GM18508 (cell line): Measurements from ENCODE around the gene GLRA3.
"Not testable (repeated sequence)": the region's sequence is repeated elsewhere in the genome, so short reads cannot be mapped to it uniquely, and the experiment has no call there.

ENCODE experiments used
- ATAC-seq: cut with Tn5 transposase; IDR thresholded peaks from one replicate; pipeline ENCODE4 v1.9.1; 2021; ENCODE audit warnings: moderate number of reproducible peaks; ENCODE audit not compliant: insufficient read depth, unreplicated experiment

GLRA3 gene

DNA sequence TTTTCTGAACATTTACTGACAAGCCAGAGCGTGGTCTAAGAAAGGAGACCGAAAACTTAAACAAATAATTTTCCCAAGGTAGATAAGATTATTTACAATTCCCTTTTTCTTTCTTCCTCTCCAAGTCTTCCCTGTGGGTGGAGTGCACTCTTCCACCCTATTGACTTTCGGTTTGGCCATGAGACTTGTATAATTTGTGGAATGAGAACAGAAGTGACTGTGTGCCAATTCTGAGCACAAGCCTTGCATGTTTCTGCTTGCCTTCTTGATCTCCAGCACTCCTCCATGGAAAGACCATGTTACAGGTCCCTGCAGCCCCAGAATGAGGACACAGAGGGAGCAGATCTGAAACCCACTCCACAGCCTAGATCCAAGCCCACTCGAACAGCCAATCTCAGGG is 156.8 kb downstream of the GLRA3 start:
- no peak for ATAC-seq

DNA sequence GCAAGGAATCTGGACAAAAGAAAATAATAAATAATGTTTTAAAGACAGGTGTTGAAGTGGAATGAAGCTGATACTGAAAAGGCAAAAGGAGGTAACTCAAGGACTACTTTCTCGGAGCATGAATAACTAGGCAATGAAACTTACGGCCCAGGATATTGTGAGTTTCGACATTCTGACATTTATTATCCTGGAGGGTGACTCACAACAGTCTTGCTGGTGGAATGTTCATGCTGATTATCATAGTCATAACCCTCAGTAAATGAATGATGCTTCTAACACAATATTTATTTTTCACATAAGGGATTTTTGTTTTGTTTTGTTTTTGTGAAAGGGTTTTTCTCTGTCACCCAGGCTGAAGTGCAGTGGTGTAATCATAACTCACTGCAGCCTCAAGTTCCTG is 159.8 kb downstream of the GLRA3 start:
- no peak for ATAC-seq

DNA sequence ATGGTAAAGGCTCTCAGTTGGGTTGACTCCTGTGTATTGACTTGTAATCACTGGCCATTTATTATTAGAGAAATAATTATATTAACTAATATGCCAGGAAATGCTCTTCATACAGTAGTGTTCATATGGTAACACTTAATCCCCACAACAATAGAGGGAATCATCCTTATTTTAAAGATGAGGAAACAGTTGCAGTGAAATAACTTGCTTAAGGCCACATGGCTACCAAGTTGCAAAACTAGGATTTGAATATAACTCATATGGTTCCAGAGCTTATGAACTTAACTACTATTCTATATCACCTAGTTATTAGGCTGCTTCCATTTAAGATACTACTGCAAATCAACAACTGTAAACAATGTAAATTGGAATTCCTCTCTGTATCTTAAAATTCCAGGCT is 163.2 kb downstream of the GLRA3 start:
- no peak for ATAC-seq

DNA sequence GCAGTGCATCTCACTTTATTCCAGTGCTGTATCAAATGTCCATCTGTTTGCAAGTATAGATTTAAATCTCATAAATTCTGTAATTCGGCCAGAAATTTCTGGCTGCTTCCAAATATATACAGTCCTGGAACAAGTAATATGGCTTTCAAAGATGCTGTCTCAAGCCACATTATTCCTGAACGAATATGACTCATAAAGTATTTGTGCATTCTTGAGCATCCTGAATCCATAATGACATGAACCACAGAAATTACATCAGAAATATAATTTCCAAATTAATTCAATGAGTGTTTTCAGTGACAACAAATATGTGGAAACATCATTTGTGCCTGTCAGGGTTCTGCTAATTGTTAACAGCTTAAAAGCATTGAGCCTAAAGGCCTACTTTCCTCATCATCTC is 165.8 kb downstream of the GLRA3 start:
- ATAC-seq, result no peak

DNA sequence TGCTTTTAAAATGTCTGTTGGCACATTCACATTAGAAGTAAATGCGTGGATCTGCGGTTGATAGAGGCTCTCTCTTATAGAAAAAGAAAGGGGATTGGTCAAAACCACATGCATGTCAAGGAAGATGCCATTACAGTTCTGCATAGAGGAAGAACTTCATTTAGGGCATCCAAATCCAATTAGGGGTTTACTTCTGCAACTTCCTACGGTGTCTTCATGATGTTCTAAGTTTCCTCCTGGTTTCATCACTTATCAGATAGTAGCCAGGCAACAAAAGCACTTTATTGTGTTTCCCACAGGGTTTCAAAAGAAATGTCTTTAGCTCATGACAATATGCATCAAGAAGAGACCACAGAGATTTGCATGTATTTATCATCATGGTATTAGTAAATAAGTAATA is 170.8 kb downstream of the GLRA3 start:
- ATAC-seq, result no peak

DNA sequence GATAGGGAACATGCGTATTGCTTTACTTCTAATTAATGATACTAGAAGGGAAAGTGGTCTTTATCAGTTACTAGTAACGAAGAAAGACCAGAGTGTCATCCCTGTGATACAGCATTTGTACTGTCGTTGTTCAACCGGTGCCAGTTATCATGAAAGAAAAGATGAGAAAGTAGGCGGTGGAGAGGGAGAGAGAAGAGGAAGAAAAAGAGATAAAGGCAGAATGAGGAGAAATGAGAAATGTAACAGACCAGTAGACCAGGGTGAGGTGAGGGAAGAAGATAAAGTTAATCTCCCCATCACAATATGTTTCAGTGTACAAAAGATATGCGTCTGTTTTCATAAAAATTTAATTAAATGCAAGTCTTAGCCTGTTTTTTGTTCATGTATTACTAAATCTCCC is 171.6 kb downstream of the GLRA3 start:
- ATAC-seq, result no peak

DNA sequence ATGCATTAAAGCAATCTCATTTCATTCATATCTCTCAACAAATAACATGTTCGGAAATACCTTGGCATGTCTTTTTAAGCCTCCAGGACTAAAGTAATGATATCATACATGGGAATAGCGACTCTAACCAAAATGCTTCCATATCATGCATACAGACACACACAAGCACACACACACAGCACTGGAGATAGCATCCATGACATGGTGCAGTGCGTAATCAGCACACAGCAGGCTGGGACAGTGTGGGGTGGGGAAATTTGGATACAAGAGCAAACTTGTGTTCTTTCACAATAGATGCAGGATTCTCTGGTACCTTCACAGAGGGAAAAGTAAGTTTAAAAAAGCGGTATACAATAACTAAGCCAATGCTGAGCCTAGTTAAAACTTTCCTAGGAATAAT is 174.4 kb downstream of the GLRA3 start:
- no peak for ATAC-seq

DNA sequence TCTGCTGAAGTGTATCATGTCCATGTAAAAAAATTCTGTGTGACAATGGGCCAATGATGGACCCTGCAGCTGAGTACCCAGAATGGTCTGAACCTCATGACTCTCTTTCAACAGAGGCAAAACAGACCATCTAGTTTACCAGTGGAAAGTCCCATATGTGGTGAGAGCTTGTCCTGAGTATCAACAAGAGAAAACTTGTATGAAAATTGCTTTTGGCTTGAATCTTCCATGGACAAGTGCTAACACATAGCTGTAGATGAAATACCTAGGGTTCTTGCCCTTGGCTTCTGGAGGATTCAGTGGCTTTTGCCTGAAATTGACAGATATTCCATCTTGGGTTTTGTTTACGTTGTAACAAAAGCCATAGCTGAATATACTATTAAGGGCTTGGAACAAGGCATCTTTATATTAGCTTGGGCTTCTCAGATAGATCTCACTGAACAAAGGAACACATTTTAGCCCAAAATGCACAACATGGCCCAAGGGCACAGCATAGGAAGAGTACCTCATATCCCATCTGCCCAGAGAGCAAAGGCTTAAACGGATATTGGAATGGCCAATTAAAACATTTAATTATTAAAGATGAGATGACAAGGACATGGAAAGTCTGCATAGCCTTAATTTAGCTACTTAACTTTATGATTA is 178.2 kb downstream of the GLRA3 start:
- ATAC-seq, result no peak

DNA sequence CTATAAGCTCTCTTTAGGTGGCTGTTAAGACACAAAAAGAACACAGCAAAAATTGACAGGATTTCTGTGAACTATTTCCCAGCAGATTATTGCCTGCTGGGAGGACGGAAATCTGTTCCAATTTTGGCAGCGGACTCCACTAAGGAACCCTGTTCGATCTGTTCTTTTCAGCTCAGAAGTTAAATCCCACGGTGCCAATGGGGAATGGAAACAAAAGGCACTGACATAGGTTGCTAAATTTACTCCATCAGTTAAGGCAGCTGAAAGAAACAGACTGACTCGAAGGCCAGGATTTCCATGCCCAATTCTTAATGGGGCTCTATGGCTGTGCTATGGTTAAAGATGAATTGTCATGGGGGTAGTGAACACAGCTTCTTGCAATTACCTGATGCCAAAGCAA is 180.2 kb downstream of the GLRA3 start:
- ATAC-seq, result no peak

DNA sequence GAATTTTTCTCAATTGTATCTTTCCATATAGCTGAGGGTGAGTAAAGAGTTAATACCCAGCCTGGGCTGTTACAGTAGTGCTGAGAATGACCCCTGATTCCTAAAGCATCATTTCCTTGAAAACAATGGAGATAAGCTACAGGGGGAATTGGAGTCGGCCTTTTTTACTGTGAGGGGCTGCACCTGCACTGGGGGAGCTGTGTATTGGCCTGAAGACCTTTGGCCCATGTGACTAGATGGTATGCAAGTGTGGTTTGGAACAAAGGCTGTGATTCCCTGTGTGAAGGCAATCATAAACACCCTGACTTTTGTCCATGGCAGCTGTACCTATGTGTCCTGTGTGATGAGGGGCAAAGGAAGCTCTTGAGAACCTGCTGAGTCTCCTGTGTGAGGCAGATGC is 182.7 kb downstream of the GLRA3 start:
- ATAC-seq, result no peak

DNA sequence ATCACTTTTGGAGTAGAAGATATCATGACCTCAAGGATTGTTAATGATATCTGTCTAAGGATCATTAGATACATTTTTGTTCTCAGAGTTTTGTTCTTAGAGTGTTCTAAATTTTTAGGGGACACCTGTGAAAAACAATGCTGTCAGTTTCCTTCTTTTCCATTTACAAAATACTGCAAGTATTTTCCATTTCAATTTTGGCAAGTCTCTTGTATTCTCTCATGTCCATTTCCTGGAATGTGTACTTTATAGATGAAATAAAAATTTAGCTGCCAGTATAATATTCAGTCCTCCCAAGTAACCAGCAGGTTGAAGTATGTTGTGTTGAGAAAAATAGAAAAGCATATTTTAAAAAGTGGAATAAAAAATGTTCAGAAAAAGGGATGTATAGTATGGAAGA is 188.9 kb downstream of the GLRA3 start:
- ATAC-seq, result no peak

DNA sequence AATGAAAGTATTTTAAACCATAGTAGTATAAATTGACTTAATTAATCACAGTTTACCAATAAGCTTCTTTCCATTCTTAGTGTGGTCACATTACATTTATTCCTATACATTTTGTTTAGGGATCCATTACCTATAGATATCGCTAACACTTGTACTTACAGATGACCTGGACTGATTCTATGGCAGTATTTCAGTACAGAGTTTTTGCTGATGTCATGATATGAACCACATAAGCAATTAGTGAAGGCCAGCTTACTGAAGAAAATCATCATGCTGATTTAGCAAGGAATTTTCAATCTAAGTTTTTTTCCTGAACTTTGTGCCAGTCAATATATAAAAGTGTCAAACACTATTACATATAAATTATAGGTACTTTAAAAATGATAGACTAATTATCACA is 193.3 kb downstream of the GLRA3 start:
- no peak for ATAC-seq

DNA sequence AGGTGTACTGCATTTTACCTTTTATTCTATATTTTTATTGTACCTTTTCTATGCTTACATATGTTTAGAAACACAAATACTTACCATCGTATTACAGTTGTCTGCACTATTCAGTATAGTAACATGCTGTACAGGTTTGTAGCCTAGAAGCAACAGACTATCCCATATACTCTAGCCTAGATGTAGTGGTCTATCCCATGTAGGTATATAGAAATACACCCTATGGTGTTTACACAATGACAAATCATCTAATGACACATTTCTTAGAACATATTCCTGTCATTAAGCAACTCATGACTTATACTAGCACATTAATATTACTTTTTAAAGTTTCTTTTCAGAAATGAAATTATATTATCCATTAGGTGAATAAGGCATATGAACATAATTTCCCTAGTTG is 195.6 kb downstream of the GLRA3 start:
- ATAC-seq, result no peak

DNA sequence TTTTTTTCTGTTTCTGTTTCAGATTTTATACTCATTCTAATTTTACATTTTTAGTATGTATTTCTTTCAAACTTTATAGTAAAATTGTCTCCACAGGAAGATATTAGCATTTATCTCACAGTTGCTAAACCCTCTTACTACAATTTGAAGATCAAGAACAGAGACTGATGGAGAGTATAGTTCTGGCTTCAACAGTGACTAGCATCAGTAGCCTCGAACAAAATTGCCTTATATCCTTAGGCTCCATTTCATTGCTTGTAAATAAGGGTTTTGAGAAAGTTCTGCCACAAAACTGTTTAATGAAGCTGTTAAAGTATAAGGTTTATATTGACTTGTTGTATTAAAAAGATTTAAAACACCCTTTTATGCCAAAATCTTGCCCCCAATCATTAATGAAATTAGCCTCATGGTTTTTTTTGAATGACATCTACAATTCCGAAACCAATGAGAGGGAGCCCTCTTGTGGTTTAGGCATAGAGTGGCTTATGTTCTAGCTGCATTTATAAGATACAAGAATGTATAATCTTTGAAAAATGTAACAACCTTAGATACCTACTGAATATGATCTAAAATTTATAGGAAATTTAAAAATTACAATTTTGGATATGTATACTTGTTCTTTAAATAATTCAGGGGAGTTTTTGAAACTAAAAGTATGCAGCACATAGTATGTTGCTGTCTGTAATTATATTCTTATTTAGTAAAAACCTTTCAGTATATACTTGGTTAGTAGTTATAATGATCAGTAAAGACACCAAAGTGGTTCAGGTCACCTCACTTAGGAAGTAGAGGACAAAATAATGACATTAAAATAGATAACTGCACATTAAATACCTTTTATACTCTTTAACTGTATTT is 196.9 kb downstream of the GLRA3 start:
- ATAC-seq, result no peak

DNA sequence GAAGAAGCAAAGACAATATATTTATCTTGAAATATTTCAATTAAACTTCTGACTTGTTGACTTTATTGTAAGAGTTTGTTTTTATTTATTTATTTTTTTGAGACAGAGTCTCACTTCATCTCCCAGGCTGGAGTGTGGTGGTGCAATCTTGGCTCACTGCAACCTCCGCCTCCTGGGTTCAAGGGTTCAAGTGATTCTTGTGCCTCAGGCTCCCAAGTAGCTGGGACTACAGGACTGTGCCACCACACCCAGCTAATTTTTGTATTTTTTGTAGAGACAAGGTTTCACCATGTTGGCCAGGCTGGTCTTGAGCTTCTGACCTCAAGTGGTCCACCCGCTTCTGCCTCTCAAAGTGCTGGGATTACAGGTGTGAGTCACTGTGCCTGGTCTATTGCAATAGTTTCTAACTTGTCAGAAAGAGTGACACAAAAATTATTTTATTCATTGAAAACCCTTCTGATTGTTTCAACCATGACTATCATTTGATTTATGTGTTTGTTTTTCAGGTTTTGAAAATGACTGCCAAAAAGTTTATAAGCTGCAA is 199.1 kb downstream of the GLRA3 start:
- not testable (repeated sequence) for ATAC-seq

DNA sequence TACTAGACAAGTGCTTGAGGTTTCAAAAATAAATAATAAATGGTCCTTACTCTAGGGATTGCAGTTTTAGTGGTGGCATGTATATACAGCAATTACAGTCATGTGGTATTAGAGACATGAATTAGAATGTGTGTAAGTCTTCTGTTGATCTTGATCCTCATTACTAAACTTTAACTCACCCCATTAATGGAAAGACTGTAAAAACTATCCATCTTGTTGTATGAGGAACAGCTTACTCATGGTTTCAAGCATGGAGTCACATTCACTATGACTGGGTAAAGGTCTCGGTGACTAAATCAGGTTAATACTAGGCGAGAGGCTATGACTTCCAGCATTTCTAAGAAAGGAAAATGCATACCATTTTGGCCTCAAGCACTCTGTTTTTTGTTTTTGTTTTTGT is 199.8 kb downstream of the GLRA3 start:
- no peak for ATAC-seq

DNA sequence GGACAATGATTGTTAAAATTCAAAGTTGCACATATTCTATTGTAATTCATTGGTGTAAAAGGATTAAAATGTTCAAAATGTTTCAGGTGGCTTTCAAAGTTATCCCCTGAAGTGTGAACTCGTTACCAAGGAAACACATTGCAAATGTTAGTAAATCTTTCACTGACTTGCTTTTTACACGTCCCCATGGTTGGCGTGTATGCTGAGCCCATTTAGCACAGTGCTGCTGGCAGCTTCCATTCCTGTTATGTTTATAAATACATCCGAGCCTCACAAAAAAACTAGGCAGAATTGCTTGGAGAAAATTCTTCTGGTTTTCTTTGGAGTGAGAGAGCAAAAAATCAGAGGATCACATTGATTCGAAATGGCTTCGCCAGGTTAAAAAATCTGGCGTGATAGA is 200.9 kb downstream of the GLRA3 start:
- ATAC-seq, result no peak

DNA sequence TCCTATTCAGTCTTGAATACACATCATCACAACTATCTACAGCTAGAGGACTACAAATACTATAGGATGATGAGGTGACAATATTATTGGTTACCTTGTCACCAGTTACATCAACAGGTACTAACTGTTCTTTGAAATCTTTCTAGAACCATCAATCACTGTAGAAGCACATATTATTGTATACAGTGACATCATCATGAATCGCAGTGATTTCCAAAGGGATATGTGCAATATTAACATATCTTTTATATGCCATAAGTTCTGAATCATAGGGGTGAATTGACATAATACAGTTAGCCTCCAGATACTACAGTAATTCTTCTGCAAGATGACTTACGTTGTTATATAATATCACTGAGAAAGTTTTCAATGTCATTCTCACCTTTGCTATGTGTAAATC is 201.6 kb downstream of the GLRA3 start:
- no peak for ATAC-seq

DNA sequence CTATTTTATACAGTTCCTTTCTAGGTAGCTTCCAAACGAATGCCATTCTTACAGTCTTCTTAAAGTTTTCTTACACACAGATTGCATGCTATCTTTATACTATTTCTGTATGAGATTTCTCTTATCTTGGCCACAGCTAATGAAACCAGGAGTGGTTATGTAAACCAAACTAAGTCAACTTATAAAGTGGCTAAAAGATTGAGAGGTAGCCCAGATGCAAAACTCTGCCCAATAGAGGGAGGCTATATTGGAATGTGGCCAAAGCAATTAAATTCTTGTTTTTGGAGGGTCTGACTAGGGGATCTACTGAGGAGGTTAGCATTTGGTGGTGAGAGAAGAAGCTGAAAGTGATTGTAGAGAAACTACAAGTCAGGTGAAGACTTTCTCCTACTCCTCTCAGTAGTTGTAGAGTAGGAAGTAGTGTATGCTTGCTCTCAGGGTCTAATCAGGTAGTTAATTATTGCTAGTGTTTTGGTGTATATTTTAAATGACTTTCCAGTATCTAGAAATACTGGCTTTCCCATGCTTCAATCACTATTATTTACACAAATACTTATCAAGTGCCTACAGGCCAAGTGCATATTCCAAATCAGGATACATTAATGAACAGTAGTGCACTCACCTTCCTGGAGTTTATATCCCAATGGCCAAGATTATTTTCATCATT is 202.6 kb downstream of the GLRA3 start:
- no peak for ATAC-seq

DNA sequence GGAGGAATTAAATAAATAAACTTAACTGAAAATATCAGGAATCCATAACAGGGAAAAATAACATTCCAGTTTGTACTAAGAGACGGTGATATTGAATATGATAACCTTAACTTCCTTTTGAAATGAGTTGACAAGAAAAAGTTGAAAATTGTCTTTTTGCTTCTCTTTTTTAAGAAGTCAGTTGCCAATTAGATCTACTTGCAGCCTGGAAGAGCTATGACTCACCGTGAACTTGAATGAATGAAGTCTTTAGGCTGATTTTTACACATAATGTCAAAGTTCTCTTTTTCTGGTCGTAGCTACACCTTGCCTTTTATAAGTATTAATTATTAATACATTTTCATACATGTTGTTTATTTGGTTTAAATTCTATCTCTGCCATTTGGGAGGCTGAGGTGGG is 212.4 kb downstream of the GLRA3 start:
- ATAC-seq, result no peak

DNA sequence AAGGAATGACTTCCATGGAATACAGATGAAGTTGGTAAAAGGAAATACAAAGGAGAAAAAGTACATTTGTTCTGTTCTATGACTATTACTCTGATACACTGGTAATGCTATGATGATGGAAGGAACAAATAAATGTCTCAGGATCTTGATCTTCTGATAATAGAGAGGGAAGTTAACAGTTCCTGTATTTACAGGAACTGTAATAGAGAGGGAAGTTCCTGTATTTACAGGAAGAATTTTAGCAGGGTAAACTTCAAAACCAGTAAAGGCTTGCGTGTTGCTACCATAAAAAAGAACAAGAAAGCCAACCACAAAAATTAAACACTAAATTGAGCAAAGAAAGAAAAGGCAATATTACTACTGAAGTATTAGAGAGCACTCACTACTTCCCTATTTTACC is 215.1 kb downstream of the GLRA3 start:
- no peak for ATAC-seq
